Pons (tissue), 1 donor: Measurements from ENCODE around the gene NOD1.
A peak's percentile ranks its signal among the peaks of the same experiment; 100 is the strongest.

Experiments
- DNase-seq: peaks from one replicate; pipeline ENCODE4 v3.0.0-alpha.2; 2016; ENCODE audit warnings: low spot score

NOD1 gene

DNA sequence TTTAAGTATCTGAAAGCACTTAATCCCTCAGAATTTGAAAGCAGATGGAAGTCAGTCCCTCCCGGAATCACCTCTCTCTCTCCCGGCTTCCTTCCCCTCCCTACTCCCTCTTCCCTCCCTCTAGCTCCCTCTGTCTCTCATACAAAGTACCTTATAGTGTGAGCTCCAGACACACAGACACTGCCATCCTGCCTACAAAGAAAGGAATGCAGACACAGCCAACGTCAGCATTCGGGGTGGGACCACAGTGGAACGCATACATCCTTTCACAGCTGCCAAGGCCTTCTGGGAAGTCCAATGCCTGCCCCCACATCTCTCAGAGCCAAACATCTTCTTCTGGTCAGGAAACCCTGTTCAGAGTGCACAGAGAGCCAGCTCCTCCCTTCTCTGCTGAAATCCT is 9.3 kb downstream of the NOD1 start:
- DNase-seq: peak; percentile 54

DNA sequence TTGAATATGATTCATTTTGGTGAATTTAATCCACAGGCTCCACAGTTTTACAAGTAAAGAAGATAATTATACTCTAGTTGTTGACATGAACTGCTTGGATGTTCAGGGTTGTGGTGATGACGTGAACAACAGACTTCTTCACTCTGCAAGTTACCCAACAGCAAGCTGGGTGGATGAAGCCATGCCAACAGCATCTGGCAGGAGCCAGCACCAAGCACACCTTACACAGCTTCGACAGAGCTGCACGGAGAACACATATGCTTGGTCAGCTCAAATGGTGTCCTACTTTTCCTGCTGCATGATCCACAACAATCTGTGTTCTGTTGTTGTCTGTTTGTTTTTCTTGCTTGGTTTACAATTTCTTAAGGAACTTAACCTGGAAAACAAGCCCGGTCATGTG is 9.8 kb downstream of the NOD1 start:
- no peak for DNase-seq

DNA sequence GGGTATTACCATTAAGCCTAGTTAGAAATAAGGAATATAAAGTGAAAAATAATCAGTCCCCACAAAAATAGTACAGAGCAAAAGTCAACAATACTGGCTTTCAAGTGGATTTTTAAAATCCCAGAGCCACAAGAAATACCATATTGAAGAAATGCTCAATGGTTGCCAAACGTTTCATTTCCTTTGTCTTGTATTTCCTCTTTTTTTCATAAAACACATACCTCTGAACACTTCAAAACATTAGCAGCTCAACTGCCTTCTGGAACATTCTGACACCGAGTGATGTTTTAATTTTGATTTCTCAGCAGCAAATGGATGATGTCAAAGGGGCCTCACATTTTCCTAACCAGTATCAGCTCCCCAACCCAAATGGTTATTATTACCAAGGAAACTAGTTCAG is 10.5 kb downstream of the NOD1 start:
- DNase-seq: no peak

DNA sequence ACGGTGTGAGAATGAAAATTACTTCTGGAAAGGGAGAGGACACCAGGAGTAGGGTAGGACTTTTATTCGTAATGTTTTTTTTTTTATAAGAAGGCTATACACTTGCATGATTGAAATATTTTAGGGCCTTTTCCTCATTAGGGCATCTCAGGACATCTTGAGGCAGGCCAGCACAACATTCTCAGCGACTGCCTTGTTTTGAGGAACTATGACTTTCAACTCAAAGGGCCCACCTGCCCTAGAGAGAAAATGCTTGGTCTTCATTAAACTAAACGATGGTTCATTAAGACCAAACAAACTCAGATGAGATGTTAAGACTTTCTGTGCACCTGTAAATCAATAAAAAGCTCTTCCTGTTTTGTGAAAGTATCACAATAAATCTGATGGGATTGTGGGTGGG is 11.3 kb downstream of the NOD1 start:
- no peak for DNase-seq

DNA sequence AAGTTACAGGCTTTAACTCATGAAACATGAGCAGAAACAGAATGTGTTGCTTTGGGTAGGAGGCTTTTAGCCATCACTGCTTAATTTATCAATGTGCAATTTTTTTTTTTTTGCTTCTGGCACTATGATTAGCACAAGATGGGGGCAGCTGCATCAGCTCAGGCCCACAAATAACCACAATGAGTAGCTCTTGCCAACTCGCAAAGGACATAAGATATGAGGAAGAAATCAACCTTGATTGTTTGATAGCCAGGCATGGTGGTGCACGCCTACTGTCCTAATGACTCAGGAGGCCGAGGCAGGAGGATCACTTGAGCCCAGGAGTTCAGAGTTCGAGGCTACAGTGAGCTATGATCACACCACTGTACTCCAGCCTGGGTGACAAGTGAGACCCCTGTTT is 12.3 kb downstream of the NOD1 start:
- DNase-seq: no peak

DNA sequence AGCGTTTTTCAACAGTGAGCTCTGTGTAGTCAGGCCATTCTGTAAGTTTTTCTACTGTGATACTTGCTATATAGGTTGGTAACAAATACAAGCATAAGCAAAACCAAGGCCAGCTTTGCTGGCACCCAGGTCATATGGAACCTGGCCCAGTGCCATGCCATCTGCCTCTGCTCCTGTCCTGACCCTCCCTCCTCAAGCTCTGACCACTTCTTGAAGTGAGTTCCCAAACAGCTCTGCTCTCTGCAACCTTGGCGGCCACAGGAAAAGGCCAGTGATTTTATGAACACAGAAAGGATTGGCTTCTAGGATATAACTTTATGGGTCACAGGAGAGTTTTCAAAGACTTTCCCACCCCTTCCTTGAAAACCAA is 12.8 kb downstream of the NOD1 start:
- no peak for DNase-seq

DNA sequence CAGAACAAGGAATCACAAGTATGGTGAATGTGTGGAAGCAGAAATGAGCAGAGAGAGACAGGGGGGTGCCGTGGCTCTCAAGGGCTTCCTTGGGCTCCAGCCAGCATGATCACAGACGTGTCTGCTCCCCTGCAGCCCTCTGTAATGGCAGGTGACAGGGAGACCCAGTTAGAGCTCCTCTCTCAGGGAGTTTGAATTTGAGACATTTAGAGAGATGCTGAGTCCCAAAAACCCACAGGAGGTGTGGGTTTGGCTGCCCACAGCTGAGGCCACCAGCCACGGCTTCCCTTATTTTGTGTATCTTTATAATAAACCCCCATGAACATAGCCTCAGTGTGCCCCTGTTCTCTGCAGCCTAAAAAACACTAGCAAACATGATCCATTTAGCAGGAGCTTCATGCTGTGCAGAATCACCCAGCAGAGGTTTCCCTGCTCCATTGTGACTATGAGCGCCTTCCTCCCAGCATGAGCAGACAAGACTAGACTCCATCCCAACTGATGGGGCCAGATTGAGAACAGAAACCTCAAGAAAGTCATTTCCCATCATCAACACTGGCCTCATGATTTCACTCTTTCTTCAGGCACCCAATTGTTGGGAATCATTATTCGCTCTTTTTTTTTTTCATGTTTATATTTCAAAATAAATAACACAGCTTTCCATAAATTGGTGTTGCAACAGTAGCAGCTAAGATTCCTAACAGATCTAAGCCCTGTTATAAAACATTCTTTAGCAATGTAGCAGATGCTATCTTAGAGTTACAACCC is 13.4 kb downstream of the NOD1 start:
- no peak for DNase-seq

DNA sequence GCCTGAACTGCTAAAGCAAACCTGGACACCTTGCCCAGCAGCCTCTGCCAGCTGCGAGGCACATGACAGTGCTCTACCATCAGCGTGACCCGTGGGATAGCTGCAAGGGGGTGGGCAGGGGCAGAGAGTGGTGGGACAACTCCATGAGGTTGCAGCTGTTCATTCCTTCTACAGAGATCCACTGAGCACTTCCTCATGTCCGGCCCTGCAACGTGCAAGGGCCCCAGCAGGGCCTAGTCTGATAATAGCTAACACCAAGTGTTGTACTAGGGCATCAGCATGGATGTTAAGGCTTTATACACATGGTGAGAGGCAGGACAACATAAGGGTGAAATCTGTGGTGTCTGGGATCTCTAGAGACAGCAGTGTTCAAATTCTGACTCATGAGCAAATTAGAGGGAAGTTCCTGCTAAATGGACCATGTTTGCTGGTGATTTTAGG is 14.3 kb downstream of the NOD1 start:
- DNase-seq: no peak

DNA sequence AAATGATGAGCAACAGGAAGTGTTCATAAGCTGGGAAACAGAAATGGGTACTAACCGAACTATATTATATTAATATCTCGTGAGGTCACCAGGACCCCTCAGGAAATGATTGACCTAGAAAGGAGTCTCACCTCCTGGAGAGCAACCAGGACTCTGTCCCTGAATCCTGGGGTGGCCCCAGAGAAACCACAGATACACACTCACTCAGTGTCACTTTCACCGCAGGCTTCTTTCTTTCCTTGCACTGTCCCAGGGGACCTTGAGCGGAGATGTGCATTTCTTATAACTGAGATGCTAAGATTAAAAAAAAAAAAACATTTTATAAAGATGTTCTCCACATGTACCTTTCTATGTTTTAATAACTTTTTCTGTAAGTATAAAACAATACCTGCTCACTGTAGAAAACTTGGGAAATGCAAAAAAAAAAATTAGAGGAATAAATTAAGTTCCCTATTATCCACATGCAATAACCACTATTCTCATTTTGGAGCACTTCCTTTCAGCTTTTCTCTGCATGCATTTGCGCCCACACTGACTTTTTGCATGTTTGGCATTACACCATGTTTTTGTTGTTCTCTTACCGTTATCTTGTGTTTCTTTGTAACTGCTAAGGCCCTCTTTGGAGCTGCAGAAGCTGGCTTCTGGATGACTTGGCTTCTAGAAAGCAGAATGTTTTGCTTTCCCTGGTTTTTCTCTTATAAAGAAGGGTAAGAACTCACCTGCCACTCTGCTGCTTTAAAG is 15.0 kb downstream of the NOD1 start:
- no peak for DNase-seq

DNA sequence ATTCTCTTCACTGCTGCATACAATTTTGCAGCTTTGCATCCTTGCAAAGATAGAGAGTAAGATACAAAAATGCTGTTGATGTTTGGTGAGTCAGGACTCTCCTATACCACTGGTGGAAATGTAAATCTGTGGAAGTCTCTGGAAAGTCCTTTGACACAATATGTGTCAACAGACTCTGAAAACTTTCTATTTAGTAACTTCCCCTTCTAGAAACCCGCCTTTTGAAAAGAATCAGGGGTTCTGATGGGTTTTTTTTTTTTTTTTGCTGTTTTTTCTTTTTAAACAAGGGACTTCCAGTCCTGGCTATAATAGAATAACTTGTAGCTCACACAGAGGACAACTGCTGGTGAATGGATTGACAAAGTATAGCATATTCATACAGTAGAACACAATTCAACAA is 16.4 kb downstream of the NOD1 start:
- no peak for DNase-seq

DNA sequence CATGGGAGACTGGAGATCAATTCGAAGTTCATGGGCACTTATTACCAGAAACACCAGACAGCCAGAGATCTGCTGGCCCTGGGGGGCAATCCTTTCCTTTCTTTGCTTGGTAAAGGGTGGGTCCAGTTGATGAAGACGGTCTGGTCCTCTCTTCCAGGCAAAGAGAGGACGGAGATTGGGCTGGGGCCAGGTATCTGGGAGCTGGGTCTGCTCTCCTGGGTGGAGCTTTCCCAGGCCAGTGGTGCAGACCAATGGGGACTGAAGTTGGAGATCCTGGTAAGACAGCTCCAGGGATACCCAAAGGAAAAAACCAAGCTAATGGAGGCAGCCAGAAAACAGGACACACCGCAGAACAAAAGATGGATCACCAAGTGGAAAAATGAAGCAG is 18.3 kb downstream of the NOD1 start:
- DNase-seq: no peak

DNA sequence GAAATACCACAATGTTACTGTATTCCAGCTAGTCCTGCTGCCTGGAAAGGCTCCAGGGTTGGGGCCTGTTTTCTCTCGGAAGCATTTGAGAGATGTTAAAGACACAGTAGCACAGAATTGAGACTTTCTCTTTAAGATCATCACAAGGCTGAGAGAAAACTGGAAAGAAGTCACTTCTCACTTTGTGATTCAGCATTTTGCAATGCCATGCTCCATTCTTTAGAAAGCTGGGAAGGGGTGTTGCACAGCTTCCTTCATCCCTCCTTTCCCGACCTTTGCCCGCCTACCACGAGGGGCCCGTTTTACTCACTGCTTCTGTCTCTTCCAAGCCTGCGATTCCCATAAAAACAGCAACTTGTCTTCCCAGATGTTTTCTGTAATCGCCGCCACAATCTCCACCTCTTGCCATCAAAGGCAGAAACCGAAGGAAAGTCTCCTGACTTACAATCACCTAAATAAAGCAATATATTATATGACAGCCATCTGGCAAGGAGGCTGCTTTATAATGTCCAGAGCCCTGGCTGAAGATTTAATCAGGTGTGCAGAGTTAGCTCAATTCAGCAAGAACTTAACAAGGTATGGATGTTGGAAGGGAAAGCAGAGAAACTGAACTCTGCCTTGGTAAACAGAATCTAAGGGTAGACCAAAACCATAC is 18.9 kb downstream of the NOD1 start:
- no peak for DNase-seq

DNA sequence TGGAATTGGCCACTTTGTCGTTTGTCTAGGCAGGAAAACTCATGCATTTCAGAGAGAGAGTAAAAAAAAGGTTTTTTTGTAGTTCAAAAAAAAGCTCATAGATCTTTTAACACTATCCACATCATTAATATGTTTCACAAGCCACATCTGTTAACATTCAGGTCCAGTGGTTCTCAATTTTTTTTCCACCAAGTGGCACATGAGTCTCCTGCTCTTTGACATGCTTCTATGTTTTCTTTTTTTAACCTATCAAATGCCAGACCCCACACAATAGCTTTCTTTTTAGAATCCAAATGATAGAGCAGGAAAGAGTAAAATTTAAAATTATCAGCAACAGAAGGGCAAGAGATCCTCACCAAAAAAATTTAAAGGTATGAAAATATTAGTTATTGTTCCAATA is 20.3 kb downstream of the NOD1 start:
- no peak for DNase-seq

DNA sequence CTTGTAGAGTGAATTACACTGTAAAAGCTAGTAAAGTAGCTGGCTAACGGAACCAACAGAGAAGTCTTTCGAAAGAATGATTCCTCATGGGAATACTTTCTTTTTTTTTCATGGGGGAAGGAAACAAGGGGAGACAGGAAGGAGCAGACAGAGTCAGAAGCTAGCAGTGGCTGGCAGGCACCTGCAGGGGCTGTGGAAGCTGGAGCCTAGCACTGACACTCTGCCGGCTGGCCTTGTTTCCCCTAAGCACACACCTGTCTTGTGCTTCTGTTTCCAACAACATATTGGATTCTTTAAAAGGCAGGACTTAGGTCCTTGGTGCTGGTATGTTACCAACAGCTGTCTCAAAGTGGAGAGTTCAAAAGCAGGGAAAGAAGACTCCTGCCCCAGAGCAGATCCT is 24.7 kb downstream of the NOD1 start:
- no peak for DNase-seq

DNA sequence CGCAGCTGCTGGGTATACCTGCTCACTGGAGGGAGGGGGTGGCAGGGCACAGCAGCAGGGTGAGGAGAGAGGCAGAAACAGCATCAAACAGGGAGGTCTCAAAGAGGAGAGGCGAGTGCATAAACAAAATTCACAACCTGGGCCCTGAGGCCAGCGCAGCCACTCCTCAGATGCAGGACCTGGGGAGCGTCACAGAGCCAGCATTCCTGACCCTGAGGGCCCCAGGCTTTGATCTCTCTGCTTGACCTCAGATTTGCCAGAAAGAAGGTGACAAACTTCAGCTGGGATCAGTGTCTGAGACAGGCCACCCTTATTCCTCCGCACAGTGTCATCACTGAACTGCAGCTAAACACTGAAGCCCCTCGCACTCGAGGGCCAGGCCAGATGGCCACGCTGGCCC is 25.6 kb downstream of the NOD1 start:
- no peak for DNase-seq

DNA sequence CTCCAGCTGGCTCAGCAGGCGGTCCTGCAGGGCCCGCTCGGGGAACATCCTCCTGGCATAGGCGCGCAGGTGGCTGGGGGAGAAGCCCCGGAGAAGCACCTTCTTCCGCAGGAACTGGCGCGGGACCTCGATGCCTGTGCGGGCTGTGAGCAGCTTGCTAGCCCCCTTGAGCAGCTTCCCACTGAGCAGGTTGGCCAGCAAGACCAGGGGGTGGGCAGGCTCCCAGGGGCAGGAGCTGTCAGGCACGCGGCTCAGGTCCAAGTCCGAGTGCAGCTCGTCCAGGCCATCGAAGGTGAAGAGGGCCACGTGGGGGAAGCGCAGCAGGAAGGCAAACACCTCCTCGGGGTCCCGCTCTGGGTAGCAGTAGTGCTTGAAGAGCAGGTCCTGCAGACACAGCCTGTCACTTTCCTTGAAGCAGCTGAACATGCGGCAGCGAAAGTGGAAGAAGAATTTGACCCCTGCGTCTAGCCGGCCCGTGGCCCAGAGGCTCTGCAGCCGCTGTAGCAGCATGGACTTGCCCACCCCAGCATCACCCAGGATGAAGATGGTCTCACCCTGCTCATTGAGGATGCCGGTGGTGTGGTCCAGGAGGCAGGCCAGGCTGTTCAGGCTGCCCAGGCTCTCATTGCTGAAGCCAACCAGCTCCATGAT is 26.2 kb downstream of the NOD1 start:
- no peak for DNase-seq

DNA sequence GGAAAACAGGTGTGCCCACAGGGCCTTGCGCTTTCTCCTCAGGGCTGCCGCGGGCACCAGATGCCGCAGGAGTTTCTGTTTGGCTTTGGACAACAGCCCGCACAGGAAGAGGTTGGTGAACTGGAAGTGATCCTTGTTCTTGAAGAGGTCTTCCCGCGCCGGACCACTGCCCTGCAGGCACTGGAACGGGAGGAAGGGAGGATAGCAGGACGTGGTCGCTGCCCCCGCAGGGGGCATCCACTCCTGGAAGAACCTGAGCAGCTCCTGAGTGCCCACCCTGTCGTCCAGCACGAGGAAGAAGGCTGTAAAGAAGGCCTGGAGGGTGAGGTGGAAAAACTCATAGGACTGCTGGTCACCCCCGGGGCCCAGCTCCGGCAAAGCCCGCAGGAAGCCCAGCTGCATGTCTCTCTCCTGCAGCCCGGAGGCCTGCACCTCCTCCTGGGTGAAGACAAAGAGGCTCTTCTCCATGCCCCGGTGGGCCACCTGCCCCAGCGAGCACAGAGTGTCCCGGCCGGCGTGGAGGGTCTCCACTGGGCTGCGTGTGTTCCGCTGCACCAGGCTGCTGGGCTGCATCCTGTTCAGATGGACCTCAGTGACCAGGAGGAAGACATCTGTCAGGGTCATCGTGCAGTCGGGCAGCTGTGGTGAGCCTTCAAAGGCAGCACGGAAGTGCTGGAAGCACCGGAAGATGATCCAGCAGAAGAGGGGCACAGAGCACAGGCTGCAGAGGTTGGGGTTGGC is 26.9 kb downstream of the NOD1 start:
- no peak for DNase-seq

DNA sequence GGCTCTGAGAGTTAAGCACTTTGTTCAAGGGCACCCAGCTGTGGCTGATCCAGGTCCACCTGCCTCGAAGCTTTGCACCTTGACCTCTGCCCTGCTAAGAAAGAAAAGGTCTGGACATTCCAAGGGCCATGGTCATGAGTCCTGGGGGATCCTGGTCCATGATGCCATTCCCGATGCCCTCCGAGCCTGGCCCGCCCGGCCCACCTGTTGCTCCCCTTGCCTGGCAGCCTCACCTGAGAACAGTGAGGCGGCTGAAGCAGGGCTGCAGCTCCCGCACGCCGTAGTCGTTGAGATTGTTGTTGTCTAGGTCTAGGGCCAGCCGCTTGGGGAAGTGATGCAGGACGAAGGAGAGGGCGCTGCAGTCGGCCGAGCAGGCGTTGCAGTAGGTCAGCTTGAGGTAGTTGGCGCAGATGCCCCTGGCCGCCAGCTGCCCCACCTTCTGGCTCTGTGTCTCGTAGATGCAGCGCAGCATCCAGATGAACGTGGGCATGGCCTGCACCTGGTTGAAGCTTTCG is 27.5 kb downstream of the NOD1 start:
- DNase-seq: no peak

DNA sequence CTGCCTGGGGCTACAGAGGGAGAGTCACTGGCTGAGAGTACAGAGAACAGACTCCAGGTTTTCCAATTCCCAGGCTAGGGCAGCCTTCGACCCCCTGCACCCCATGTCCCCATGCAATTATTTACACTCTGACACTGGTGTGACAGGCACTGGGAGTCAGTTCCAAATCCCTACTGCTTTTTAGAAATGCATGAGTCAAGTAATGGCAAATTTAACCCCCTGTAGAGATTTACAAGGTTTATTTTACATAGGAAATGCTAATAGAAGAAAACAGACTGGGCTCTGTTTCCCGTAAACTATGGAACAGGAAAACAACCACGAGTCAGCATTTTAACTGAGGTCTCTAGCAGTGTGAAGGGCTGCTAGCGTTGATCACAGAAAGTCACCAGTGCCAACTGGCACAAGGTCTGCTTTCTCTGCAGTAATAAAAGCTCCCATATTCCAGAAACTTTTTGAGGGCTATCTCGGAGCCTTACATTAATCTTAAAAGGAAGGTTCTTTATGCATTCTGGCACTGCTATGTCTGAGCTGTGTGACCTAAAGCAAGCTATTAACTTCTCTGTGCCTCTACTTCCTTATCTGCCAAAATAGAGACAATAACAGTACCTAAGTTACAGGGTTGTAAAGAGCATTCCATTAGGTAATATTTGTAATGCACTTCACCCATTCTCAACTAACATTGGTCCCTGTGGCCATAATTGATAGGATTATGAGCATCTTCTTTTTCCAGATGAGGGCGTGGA is 28.2 kb downstream of the NOD1 start:
- no peak for DNase-seq

DNA sequence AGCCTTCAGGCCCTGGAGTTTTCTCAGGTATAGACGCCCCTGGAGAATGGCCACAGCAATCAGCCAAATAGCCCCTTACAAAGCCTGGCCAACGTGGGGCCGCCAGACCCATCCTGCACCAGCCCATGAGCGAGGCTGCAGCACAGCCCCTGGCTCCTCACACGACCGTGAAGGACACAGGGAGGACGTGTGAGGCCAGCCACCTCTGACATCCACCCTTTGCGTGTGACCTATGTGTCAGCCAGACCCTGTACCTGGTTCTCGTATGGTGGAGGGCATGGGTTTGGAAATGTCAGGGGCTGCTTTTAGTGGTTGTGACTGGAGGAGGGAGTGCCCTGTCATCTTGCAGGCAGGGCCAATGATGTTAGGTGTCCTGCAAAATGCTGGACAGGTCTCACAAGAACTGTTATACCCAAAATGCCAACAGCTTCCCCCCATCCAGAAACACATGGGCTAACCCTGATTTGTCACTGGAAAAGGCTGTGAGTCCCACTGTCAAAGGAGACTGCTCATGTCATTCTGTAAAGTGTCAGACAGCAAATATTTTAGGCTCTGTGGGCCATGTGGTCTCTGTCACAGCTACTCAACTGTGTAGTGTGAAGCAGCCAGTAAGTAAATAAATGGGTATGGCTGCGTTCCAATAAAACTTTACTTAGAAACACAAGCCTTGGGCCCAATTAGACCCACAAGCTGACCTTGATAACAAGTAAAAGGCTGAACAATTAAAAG is 30.0 kb downstream of the NOD1 start:
- DNase-seq: no peak
